H9 (cell line): ENCODE data around the gene MAP4K1. TPM values are rescaled to one million over a fixed set of nuclear protein-coding genes. Genes with fewer than 3 reads are reported as not detected.

Source experiments
- DNase-seq: peaks from one replicate; pipeline ENCODE4 v3.0.0-alpha.2; 2017
- H2AFZ ChIP-seq: one replicate; pipeline ENCODE4 v1.6.1; 2013; ENCODE audit warnings: mild to moderate bottlenecking, low read length, control low read depth, moderate library complexity
- H2AK5ac ChIP-seq: 2 replicates; pipeline ENCODE4 v1.6.1; 2013; ENCODE audit warnings: low read length, control low read depth, mixed read lengths; ENCODE audit not compliant: insufficient read length
- H2BK120ac ChIP-seq: one replicate; pipeline ENCODE4 v1.6.1; 2013; ENCODE audit warnings: low read depth, mild to moderate bottlenecking, low read length, control low read depth, inconsistent platforms; ENCODE audit not compliant: poor library complexity, severe bottlenecking
- H2BK12ac ChIP-seq: 2 replicates; pipeline ENCODE4 v1.6.1; 2013; ENCODE audit warnings: low read length, control low read depth, mixed read lengths, low read depth; ENCODE audit not compliant: insufficient read length
- H2BK15ac ChIP-seq: 2 replicates; pipeline ENCODE4 v1.6.1; 2013; ENCODE audit warnings: low read depth, low read length, control low read depth
- H2BK20ac ChIP-seq: one replicate; pipeline ENCODE4 v1.6.1; 2013; ENCODE audit warnings: low read depth, mild to moderate bottlenecking, low read length, control low read depth, inconsistent platforms; ENCODE audit not compliant: poor library complexity, severe bottlenecking
- H2BK5ac ChIP-seq: 2 replicates; pipeline ENCODE4 v1.6.1; 2013; ENCODE audit warnings: low read length, control low read depth, mixed read lengths; ENCODE audit not compliant: insufficient read length
- H3K14ac ChIP-seq: 2 replicates; pipeline ENCODE4 v1.6.1; 2013; ENCODE audit warnings: low read length, control low read depth; ENCODE audit not compliant: insufficient read depth
- H3K18ac ChIP-seq: 2 replicates; pipeline ENCODE4 v1.6.1; 2013; ENCODE audit warnings: low read depth, mild to moderate bottlenecking, mixed read lengths, low read length, control low read depth; ENCODE audit not compliant: insufficient read length
- H3K23ac ChIP-seq: 2 replicates; pipeline ENCODE4 v1.6.1; 2013; ENCODE audit warnings: low read length, control low read depth, mixed read lengths, low read depth; ENCODE audit not compliant: insufficient read length
- H3K23me2 ChIP-seq: 2 replicates; pipeline ENCODE4 v1.6.1; 2013; ENCODE audit warnings: low read depth, mild to moderate bottlenecking, mixed read lengths, low read length, control low read depth; ENCODE audit not compliant: insufficient read length, poor library complexity, severe bottlenecking
- H3K27ac ChIP-seq: 2 replicates; pipeline ENCODE4 v1.5.1; 2013; ENCODE audit warnings: low read length, control low read depth, mixed read lengths, low read depth; ENCODE audit not compliant: insufficient read length
- H3K27me3 ChIP-seq: 2 replicates; pipeline ENCODE4 v1.6.1; 2013; ENCODE audit warnings: low read length, control low read depth, inconsistent platforms; ENCODE audit not compliant: insufficient read depth
- H3K4ac ChIP-seq: 2 replicates; pipeline ENCODE4 v1.6.1; 2013; ENCODE audit warnings: low read depth, mild to moderate bottlenecking, control low read depth, inconsistent platforms, low read length, moderate library complexity
- H3K4me1 ChIP-seq: 2 replicates; pipeline ENCODE4 v1.6.1; 2013; ENCODE audit warnings: low read length, control low read depth, inconsistent platforms; ENCODE audit not compliant: insufficient read depth
- H3K4me2 ChIP-seq: 2 replicates; pipeline ENCODE4 v1.6.1; 2013; ENCODE audit warnings: low read length, control low read depth, mixed read lengths; ENCODE audit not compliant: insufficient read length, insufficient read depth
- H3K56ac ChIP-seq: 2 replicates; pipeline ENCODE4 v1.6.1; 2013; ENCODE audit warnings: low read depth, mild to moderate bottlenecking, mixed read lengths, low read length, control low read depth; ENCODE audit not compliant: insufficient read length
- H3K79me1 ChIP-seq: 2 replicates; pipeline ENCODE4 v1.6.1; 2013; ENCODE audit warnings: low read depth, mild to moderate bottlenecking, moderate library complexity, low read length, control low read depth, inconsistent platforms; ENCODE audit not compliant: insufficient read depth, poor library complexity, severe bottlenecking
- H3K79me2 ChIP-seq: 2 replicates; pipeline ENCODE4 v1.6.1; 2013; ENCODE audit warnings: low read length, control low read depth, inconsistent platforms; ENCODE audit not compliant: insufficient read depth
- H3K9ac ChIP-seq: 2 replicates; pipeline ENCODE4 v1.6.1; 2013; ENCODE audit warnings: low read length, control low read depth, mixed read lengths; ENCODE audit not compliant: insufficient read length; ENCODE audit errors: extremely low read depth
- H3K9me3 ChIP-seq: one replicate; pipeline ENCODE4 v1.6.1; 2013; ENCODE audit warnings: low read depth, low read length, inconsistent platforms; ENCODE audit not compliant: control insufficient read depth
- H3T11ph ChIP-seq: one replicate; pipeline ENCODE4 v1.6.1; 2013; ENCODE audit warnings: mild to moderate bottlenecking, low read length, control low read depth, inconsistent platforms
- H4K20me1 ChIP-seq: one replicate; pipeline ENCODE4 v1.6.1; 2013; ENCODE audit not compliant: control insufficient read depth, insufficient read length, insufficient read depth
- H4K5ac ChIP-seq: 2 replicates; pipeline ENCODE4 v1.6.1; 2013; ENCODE audit warnings: low read depth, mild to moderate bottlenecking, mixed read lengths, low read length, control low read depth; ENCODE audit not compliant: insufficient read length
- H4K8ac ChIP-seq: replicated peaks from 2 replicates; pipeline ENCODE4 v1.6.1; 2013; ENCODE audit warnings: low read length, control low read depth, mixed read lengths, low read depth; ENCODE audit not compliant: insufficient read length
- H4K91ac ChIP-seq: 2 replicates; pipeline ENCODE4 v1.6.1; 2013; ENCODE audit warnings: low read depth, mild to moderate bottlenecking, moderate library complexity, mixed read lengths, low read length, control low read depth; ENCODE audit not compliant: insufficient read length
- H3K27ac Mint-ChIP-seq, 3 experiments: 2 replicates in 2 of 3; 3 replicates in 1 of 3; pipeline ENCODE4 v1.8.0; 2020 to 2021; ENCODE audit warnings: mixed read lengths in 3 of 3, mild to moderate bottlenecking in 1 of 3, moderate library complexity in 1 of 3
- H3K27me3 Mint-ChIP-seq: 2 replicates; pipeline ENCODE4 v1.8.0; 2021; ENCODE audit warnings: low read depth, mild to moderate bottlenecking, moderate library complexity, mixed read lengths
- H3K36me3 Mint-ChIP-seq, 3 experiments: 2 replicates in 2 of 3; 3 replicates in 1 of 3; pipeline ENCODE4 v1.8.0; 2020 to 2021; ENCODE audit warnings: low read depth in 3 of 3, mixed read lengths in 3 of 3; ENCODE audit not compliant: insufficient read depth in 1 of 3
- H3K4me1 Mint-ChIP-seq, 2 experiments: 2 replicates each; pipeline ENCODE4 v1.8.0; 2020; ENCODE audit warnings: mixed read lengths in 2 of 2
- H3K4me3 Mint-ChIP-seq, 2 experiments: 2 replicates in 1 of 2; 3 replicates in 1 of 2; pipeline ENCODE4 v1.8.0; 2020 to 2021; ENCODE audit warnings: mild to moderate bottlenecking in 2 of 2, mixed read lengths in 2 of 2, moderate library complexity in 1 of 2
- H3K9me3 Mint-ChIP-seq, 2 experiments: 2 replicates in 1 of 2; 3 replicates in 1 of 2; pipeline ENCODE4 v1.8.0; 2020; ENCODE audit warnings: mild to moderate bottlenecking in 2 of 2, mixed read lengths in 2 of 2, moderate library complexity in 1 of 2
- WGBS: extraction: QIAGEN DNeasy Blood & Tissue Kit; methylation state at CpG from one replicate; pipeline ENCODE4 v1.1.7; 2013; ENCODE audit warnings: missing lambda C conversion rate, low lambda C conversion rate, mixed read lengths; ENCODE audit not compliant: insufficient read length; ENCODE audit errors: extremely low coverage; 5-methylcytosine and 5-hydroxymethylcytosine counted together
- total RNA-seq: library from RNA; stranded (reverse); gene quantifications from 2 replicates; pipeline ENCODE4 v1.2.1, GENCODE V29; 2021
- TF ChIP-seq, protein P1 (sequence below): fragments of 200-600 bp; sonication (generic); conservative IDR thresholded peaks from 3 replicates; pipeline ENCODE4 v1.8.0; 2021; ENCODE audit warnings: antibody characterized with exemption, mild to moderate bottlenecking

MAP4K1 gene
- total RNA-seq, 1 experiment from 2014 or later: 31.1 TPM

GRCh38 chr19:38655148-38655824 is 37.5 kb upstream of the MAP4K1 start:
- Histone ChIP-seq H3K56ac (no peak overlapping the region), H3K9ac (no peak overlapping the region), H3K79me1 (peaks cover 4% of the 10 kb centered on the region), H2AFZ (no peak overlapping the region), H3K14ac (no peak overlapping the region), H3T11ph (no peak overlapping the region), H3K79me2 (peaks cover 75% of the 10 kb centered on the region), H4K91ac (no peak overlapping the region), H2BK5ac (no peak overlapping the region), H4K8ac (no peak overlapping the region), H2BK20ac (no peak overlapping the region), H3K23ac (no peak overlapping the region), H3K4ac (no peak overlapping the region), H4K5ac (no peak overlapping the region), H3K27me3 (no peaks in the 10 kb centered on the region), H3K27ac (no peak overlapping the region), H3K4me2 (no peak overlapping the region), H4K20me1 (no peaks in the 10 kb centered on the region), H2AK5ac (no peak overlapping the region), H3K9me3 (no peaks in the 10 kb centered on the region), H3K4me1 (peaks cover 31% of the 10 kb centered on the region), H3K18ac (no peak overlapping the region), H3K23me2 (peaks cover 3% of the 10 kb centered on the region), H2BK120ac (no peak overlapping the region), H2BK15ac (no peak overlapping the region), H2BK12ac (no peak overlapping the region)
- no peak for DNase-seq
- TF ChIP-seq, protein P1, sequence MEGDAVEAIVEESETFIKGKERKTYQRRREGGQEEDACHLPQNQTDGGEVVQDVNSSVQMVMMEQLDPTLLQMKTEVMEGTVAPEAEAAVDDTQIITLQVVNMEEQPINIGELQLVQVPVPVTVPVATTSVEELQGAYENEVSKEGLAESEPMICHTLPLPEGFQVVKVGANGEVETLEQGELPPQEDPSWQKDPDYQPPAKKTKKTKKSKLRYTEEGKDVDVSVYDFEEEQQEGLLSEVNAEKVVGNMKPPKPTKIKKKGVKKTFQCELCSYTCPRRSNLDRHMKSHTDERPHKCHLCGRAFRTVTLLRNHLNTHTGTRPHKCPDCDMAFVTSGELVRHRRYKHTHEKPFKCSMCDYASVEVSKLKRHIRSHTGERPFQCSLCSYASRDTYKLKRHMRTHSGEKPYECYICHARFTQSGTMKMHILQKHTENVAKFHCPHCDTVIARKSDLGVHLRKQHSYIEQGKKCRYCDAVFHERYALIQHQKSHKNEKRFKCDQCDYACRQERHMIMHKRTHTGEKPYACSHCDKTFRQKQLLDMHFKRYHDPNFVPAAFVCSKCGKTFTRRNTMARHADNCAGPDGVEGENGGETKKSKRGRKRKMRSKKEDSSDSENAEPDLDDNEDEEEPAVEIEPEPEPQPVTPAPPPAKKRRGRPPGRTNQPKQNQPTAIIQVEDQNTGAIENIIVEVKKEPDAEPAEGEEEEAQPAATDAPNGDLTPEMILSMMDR: no peak
- WGBS: no CpG with 5 or more reads among the region's 5 CpGs
- Mint-ChIP-seq H3K4me1 (peaks cover 79 to 82% of the 10 kb centered on the region in 2 experiments), H3K27ac (peak overlapping the region; percentile 37 to 88 (median 69); a peak in 4 of 7 replicates), H3K36me3 (peaks cover 12 to 29% (median 23%) of the 10 kb centered on the region in 3 experiments; a peak in 6 of 7 replicates), H3K9me3 (peaks cover 0 to 2% of the 10 kb centered on the region in 2 experiments; a peak in 1 of 5 replicates), H3K27me3 (no peaks in the 10 kb centered on the region), H3K4me3 (peak overlapping the region in 1 of 2 experiments; percentile 65; a peak in 3 of 5 replicates)
